ENCODE results near the gene ARMH4.

Gene ARMH4

DNA sequence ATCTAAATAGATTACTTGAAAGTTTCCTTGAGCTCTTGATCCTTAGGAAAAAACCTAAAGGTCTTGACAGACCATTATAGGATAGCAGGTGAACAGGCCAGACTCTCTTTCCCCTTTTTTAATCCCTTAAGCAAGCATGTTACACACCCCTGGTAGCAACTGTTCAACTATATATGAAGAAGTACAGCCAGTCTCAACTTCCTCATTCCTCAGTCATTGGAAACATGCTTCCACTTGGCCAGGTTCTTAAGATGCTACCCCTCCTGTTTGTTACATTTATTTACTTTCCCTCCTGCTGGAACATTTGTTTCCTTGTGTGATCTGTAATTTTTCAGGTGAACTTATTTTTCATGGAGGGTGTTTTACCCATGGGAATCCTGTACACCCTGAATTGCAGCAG is 124.1 kb downstream of the ARMH4 start:
- no peak for DNase-seq (ENCODE audit: low read depth)

DNA sequence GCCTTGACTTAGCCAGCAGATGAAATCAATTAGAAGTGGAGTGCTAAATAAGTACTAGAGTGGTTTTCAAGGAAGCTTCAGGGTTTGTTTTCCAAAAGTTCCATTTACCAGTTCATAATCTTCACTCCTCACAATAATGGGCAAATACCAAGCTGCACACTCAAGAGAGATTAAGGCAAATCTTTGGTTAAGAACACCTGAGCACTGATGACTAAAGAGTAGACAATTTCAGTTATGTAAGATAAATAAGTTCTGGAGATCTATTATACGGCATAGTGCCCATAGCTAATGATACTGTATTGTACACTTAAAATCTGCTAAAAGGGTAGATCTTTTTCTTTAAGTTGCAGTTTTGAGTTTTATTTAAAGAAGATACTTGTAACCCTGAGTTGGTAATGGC is 125.0 kb downstream of the ARMH4 start:
- DNase-seq (ENCODE audit: low read depth), result no peak

DNA sequence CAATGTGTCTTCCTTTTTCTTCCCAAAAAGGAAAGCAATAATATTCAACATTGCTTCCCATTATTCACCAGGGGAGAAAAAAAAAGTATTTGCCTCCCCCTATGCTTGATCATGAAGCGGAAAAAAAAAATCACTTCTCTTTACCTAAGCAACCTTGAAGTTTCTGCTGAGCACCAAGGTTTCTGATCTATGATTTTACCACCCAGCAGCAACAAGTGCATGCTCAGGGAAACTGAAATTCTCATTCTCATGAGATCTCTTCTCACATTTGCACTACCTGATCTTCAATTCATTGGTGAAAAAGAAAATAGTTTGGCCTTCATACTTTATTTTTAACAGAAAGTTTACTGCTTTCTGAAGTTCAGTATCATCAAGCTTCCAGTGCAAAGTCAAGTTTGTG is 125.8 kb downstream of the ARMH4 start:
- DNase-seq (ENCODE audit: low read depth), result no peak

DNA sequence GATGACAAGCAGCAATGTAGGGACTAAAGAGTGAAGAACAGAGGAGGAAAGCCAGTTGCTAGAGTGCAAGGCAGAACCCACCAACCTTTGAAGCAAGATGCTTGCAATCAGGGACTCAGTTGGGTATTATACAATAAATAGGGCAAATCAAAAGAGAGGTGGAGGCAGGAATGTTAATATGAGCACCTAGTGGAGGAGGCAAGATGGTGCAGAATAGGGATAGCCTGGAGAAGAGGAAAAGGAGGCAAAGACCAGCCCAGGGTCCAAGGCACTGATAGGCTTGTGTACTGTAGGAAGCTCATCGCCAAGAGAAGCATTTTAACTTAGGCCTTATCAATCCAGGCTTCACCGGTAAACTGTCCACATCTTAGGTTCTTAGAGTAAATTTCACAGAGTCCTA is 137.2 kb downstream of the ARMH4 start:
- no peak for DNase-seq (ENCODE audit: low read depth)

DNA sequence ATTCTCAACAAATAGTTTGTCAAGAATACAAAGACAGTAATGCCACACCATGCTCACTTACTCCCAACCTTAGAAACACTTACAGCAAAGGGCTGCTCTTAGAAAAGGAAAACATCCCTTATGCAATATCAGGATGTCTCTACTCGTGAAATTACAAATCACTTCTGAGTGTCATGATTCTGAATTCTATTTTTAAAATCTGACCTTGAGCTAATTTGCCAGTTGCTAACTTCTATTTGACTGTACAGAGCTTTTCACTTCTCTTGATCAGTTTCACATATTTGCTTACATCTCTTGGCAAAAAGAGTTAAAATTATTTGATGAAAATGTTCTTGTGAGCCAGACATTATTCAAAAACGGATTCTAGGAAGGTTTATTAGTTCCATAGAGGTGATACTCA is 149.4 kb downstream of the ARMH4 start:
- no peak for DNase-seq (ENCODE audit: low read depth)

DNA sequence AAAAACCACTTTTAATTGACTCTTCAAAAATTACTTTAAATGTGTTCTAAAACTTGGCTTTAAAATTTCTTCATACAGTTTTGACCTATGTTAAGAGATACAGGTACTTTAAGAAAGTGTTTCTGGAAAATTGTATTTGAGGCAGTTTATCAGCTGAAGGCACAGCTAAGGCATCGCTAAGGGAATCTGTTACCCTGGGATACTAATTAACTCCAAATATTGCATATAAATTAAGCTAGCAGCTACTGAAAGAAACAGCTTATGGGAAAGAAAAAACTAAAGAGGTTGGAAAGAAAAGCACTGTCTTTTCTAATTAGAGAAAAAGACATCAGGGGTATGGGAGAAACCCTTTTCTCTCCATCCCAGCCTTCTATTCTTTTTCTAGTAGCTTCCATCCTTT is 152.0 kb downstream of the ARMH4 start:
- no peak for DNase-seq (ENCODE audit: low read depth)

DNA sequence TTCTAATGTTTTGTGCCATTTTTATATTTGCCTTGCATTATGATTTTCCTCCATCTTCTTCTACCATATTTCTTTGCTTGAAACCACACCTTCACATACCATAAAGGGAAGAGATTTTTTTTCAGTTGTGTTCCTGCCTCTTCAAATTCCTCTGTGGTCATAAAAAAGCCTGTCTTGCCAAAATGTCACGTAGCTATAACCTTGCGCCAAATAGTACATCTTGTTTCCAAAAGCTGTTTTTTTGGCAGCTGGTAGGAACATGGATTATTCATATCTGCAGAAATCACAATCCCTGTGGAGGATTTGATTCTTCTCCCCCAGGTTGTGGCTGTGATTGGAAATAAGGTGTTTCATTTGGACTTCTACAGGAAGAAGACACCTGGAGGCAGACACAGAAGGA is 152.5 kb downstream of the ARMH4 start:
- no peak for DNase-seq (ENCODE audit: low read depth)

DNA sequence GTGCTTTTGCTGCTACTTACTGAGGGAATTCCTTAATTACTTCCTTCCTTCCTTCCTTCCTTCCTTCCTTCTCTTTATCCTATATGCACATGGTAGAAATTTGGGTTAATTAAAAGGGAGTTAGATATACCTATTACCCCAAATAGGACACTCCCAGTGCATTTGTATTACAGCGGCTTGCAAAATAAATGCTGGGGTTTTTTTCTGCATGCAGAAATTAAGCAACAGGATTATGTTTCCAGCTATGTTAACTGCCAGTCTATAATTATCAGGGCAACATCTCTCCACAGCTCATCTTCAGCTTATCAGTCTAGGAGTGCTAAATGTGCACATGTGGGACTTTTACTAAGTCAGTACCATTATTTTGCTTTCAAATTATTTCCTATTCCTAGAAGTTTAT is 153.2 kb downstream of the ARMH4 start:
- DNase-seq (ENCODE audit: low read depth), result no peak

DNA sequence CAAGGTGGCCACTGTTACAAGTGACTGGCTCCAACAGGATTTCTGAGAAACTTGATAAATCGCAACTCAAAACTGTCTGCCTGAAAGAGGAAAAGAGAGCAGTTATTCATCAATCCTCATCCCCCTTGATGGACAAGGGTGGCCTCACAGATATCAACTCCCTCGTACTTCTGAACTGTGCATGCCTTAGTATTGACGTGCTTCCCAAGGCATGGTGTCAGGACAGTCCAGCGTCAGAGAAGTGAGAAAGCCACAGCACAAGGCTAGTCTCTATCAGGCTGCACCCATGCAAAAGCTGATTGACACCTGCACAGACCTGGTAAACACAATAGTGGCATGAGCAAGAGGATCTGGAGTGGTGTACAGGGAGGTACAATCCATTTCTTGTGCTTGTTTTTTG is 160.7 kb downstream of the ARMH4 start:
- DNase-seq (ENCODE audit: low read depth), result no peak

DNA sequence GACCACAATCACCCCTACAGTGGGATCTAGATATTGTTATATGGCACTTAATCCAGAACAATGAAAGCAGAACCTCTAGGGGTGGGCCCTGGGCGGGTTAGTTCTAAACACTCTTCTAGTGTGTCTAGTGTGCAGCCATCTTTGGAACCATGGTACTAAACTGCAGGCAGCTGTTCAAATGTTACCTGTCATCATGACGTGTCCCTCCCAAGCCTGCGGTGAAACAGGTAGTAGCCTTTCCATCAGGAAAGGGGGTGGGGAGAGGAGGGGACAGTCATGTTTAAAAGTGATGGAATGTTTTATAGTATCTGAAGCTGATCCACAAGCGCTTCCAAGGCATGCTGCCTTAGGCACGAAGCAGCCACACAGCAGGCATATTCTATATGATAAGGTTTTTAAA is 163.6 kb downstream of the ARMH4 start:
- no peak for DNase-seq (ENCODE audit: low read depth)

DNA sequence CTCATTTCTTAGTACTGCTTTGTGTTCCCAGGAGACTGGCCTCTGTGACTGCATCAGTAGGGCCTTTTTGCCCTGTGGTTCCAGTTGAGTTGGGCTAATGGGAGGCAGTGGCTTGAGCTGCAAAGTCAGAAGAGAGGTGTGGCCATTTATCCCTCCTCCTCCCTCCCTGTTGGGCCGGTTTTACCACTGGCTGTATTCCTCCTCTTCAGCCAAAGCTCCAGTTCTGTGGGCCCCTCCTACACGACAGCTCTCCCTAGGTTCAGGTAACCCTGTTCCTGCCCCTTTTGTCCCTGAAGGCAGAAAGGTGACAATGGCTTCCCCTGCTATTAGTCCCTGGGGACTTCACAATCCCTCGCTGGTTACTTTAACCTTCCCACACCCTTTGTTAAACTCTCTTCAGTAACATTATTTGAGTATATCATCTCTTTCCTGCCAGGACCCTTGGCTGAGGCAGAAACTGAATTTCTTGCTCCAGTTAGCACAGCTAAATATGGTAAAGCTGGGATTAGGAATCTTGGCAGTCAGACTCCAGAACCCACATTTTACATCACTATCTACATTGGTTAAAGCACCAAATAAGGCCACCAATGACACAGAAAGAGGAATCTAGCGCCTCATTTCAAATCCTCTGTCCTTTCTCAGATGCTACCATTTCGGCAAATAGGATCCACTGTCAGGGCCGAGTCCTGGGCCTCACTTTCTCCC is 164.3 kb downstream of the ARMH4 start:
- no peak for DNase-seq (ENCODE audit: low read depth)

DNA sequence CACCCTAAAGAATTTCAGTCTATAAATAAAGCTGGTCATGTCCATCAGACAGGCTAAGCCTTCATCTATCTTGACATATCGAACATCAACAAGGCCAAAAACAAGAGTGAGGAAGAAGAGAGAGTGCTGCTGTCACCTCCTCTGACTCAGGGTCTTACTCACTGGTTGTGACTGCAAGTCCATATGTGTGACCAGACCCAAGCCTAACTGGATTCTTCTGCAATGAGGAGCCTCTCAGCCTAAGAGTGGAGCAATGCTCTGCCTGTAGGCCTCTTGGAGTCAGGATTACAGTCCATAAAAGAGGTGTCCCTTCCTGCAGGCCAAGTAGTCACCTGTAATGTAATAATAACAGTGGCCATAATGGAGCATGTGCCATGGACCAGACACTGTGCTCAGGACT is 165.0 kb downstream of the ARMH4 start:
- DNase-seq (ENCODE audit: low read depth), result no peak

DNA sequence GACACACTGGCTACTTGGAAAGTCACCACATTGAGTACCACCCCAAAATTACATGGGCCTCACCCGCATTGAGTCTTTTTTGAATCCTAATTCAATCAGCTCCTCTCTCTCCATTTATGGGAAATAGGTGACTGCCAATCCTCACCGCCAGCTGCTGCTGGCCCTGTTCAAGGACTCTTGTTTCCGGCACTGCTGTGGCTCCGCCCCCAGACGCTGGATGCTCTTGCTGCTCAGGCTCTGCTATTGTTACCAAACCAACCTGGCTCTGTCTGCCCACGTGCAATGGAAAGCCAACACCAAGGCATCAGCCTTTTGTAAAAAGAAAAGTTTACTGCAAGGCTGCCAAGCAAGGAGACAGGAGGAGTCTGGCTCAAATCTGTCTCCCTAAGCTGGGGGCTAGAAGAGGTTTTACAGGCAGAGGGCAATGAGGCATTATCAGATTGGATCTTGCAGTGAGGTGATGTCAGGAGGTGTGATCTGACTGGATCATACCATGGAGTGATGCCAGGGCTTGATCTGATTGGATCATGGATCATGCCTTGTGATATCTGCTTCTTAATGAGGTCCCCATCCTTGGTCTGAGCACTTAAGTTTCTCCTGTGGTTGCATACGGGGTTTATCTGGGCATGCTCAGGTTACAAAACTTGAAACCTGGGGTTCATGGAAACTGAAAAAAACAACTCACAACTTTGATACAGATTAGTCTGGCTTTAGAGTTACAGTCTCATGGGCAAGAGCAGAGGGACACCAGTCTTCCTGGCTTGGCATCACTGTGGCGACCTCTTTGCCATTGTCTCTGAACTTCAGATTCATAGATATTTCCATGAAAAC is 169.0 kb downstream of the ARMH4 start:
- DNase-seq (ENCODE audit: low read depth), result no peak

DNA sequence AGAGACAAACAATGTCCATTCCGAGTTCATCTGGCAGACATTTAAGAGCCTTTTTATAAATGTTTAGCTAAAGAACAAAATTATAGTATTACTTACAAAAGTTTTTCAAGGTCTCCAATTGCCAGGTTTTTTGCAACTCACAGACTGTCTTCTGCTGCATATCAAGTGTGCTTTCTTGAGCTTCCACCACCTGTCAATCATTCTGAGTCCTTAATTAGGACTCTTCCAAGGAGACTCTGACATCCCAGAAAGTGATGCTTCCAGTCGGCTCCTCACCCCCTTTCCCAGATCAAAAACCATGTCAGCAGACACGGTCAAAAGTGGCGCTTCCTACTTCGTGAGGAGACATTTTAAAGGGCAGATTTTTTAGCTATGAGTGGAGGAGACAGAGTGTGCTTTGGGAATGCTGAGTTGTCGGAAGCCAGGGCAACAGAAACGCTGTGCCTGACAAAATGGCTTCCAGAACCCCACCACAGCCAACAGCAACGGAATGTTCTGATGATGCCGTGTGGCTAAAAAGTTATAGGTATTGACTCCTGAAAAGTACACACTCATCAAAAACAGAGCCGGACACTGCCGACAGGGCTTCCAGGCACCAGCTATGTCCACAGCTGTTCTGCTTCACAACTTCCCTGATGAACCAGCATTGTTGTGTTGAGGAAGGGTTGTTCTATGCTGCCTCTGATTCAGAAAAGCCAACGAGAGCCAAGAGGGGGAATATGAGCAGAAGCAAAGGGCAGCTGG is 170.0 kb downstream of the ARMH4 start:
- no peak for DNase-seq (ENCODE audit: low read depth)

DNA sequence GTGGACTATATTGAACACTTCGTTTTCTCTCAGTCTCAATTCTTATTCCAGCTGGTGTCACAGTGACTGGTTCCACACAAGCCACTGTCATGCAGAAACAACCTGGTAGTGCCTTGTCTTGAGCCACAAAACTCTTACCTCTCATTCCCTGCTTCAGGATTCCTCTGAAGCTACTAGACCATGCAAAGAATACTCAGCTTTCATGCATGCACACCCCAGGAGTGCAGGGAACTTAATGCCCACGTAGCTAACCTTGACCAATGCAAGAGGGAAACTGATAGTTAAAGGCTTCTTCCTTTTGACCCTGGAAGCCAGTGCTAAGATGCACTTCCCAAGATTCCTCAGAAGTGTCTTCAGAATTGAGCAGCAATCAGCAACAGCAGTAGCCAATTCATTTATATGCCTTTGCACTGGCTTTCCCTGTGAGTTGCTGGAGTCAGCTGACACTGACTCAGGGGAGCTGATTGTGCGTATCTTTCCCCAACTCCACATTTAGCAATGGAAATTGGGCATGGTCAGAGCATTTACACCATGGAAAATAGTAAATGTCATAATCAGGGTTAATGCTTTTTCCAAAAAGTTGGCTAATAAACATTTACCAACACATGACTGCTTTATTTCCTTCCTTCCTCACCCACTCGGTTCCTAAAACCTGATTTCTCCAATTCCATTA is 172.5 kb downstream of the ARMH4 start:
- no peak for DNase-seq (ENCODE audit: low read depth)

DNA sequence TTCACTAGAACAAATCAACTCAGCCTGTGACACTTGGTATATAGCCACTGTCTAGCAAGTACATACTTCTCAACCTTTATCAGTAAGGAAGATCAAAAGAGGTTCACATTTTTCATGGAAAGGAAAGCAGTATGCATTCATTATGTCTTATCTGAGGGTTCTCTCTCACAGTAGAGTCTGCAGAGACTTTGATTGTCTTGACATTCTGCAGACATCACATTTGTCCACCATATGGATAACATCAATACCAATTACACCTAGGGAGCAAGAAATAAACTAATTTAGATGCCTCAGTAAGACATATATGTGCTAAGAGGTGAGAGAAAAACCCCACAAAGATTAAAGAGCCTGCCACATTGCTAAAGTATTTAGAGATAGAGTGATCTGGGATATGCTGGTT is 175.3 kb downstream of the ARMH4 start:
- DNase-seq (ENCODE audit: low read depth), result no peak

DNA sequence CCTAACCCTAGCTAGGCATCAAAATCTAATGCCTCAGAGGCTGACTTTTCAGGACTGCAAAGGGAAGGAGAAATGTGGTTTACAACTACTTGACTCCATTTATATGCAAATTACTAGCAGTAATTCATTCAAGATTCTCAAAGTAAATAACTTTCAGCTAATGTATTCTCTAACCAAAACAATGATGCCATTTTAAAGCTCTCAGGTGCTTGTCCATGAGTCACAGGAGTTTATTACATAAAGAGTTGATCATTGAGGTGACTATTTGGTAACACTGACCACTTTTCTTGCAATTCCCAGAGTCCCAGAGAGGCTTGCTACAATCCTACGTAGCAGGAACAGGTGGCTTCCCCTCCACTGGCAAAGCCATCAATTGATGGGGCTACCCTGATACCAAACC is 177.1 kb downstream of the ARMH4 start:
- DNase-seq (ENCODE audit: low read depth), result no peak

DNA sequence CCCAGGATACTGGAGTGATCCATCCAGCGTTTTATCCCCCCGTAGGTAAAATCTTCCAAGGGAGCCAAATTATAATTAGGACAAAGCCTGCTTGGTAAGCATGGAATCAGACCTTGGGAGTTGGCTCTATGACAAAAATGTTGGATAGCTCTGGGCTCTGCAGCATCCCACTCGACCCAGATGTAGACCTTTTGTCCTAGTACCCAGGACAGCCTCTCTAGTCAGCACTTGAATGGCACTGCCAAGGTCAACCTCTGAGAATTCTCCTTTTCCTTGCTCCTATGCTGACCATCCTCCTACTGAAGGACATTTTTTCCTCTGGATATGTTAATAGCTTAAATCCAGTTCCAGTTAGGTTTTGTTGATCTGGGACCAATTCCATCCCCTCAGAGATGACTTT is 181.4 kb downstream of the ARMH4 start:
- no peak for DNase-seq (ENCODE audit: low read depth)

DNA sequence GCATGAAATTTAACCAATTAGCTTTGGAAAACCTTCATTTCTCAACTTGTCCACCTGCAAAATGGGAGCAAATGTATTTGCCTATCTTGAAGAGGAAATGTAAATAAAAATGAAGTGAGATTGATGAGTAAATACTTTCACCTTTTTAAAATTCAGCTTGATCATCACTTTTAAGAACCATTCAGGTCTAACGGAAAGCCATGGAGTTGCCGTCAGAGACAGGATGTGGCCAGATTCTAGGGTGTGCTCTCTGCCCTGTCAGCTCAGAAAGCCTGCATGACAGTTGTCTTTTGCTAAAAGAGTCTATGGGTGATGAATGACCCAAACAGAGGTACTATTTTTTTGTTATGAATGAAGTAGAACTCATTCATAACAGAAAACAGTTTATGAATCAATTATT is 181.8 kb downstream of the ARMH4 start:
- no peak for DNase-seq (ENCODE audit: low read depth)

DNA sequence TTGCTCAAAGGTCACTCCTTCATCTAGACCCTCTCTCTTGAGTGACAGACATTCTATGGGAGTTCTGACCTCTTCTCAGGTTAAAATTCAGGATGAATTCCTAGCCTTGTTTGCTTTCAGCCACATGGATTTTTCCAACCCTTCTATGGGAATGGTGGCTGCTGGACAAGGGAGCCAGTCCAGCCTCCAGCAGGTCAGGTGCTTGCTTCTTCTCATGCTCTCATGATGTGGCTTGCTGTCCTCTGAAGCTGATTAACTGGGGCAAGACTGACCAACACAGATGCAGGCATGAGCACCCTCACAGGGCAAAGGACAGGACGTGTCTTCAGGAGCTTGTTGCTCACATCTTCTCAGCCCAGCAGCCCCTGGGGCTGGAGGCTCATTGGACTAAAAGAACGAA is 188.9 kb downstream of the ARMH4 start:
- DNase-seq (ENCODE audit: low read depth), result no peak

DNA sequence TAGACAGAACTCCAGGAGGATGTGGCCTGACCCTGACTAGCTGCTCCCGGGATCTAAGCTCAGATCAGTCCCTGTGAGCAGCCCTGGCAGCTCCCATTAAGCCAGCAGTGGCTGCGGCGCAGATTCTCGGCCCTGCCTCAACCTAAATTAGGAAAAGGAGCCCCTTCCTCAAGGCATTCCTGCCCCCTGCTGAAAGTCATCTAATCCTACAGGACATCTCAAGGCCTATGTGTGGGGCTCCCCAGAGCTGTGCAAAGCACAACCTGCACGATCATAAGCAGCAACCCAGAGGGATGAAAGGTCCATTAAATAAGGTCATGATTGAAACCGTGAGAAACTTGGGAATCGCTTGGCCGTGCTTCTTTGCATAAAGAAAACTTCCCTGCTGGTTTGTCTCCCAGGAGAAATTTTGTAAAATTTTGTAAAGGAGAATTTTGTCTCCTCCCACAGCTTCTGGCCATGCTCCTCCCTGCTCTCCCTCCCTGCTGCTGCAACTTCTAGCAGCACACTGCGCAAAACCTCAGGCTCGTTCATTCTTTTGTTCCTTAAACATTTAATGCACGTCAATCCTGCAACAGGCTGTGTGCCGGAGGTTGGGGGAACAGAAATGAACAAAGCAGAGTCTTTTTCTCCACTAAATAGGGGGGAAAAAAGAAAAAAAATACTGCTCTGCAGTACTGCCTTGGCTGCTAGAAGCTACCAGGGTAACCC is 189.5 kb downstream of the ARMH4 start:
- DNase-seq (ENCODE audit: low read depth), result no peak

DNA sequence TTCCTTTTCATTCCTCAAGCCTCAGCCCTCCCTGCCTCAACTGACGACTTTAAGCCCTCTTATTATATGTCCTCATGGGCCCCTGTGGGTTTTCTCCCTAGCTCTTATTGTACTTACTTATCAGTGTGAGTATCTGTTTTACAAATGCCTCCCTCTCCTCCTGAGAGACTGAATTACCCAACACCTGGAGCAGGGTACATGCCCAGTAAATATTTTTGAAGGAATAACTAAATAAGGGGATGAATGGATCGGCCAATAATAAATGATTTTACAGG is 190.3 kb downstream of the ARMH4 start:
- DNase-seq (ENCODE audit: low read depth), result no peak

Data from amniotic epithelial cell (primary cell).